Suprapubic skin (tissue), 4 donors: Measurements from ENCODE around the gene PMAIP1. TPM values are rescaled to one million over a fixed set of nuclear protein-coding genes. Genes with fewer than 3 reads are reported as not detected.
A peak's percentile ranks its signal among the peaks of the same experiment; 100 is the strongest.

Source experiments
- DNase-seq, 2 donors: peaks; one replicate each; pipeline ENCODE4 v3.0.0-alpha.2; 2019; ENCODE audit warnings: low spot score in 2 of 2
- H3K27ac ChIP-seq: fragments of 200-600 bp; sonication (generic); one replicate; pipeline ENCODE4 v1.5.1; 2019
- H3K27me3 ChIP-seq: fragments of 200-600 bp; sonication (generic); one replicate; pipeline ENCODE4 v1.5.1; 2019
- H3K36me3 ChIP-seq: fragments of 200-600 bp; sonication (generic); one replicate; pipeline ENCODE4 v1.5.1; 2019
- H3K4me1 ChIP-seq: fragments of 200-600 bp; sonication (generic); one replicate; pipeline ENCODE4 v1.5.1; 2019
- H3K4me3 ChIP-seq: fragments of 200-600 bp; sonication (generic); one replicate; pipeline ENCODE4 v1.5.1; 2019; ENCODE audit warnings: mild to moderate bottlenecking
- H3K9me3 ChIP-seq: fragments of 200-600 bp; sonication (generic); one replicate; pipeline ENCODE4 v1.5.1; 2019
- CTCF ChIP-seq, 2 donors: fragments of 200-600 bp in 1 of 2; fragments of 450-650 bp in 1 of 2; sonication (generic) in 1 of 2; IDR thresholded peaks; one replicate each; pipeline ENCODE4 v1.5.1; 2016 to 2019; ENCODE audit warnings: antibody characterized with exemption in 2 of 2, mild to moderate bottlenecking in 1 of 2, moderate library complexity in 1 of 2
- EP300 ChIP-seq: sonication (generic); formaldehyde crosslinking; IDR thresholded peaks from one replicate; pipeline ENCODE4 v1.6.1; 2017; ENCODE audit warnings: antibody characterized with exemption
- POLR2A ChIP-seq, 2 donors: fragments of 450-650 bp; IDR thresholded peaks; one replicate each; pipeline ENCODE4 v1.6.1; 2017; ENCODE audit warnings: antibody characterized with exemption in 2 of 2, mild to moderate bottlenecking in 2 of 2, moderate library complexity in 2 of 2
- POLR2AphosphoS5 ChIP-seq, 3 donors: sonication (generic); formaldehyde crosslinking; IDR thresholded peaks; one replicate each; pipeline ENCODE4 v1.6.1; 2017; ENCODE audit warnings: antibody characterized with exemption in 3 of 3
- WGBS: methylation state at CpG from one replicate; pipeline ENCODE4 v1.1.5; 2018; 5-methylcytosine and 5-hydroxymethylcytosine counted together
- total RNA-seq, 4 donors: library from RNA; depleted of rRNA; stranded (reverse); fragments of >200 nt; gene quantifications; one replicate each; pipeline ENCODE4 v1.1.0, GENCODE V29; 2016

PMAIP1 gene
- total RNA-seq, 4 donors from 2014 or later, result 18.5 to 27.3 (median 23.8) TPM

- 2% methylated on average over 23 of the region's 51 CpGs for WGBS
- Histone ChIP-seq H3K4me3 (peak overlapping the region; percentile 88), H3K27me3 (no peaks in the 10 kb centered on the region), H3K9me3 (no peaks in the 10 kb centered on the region), H3K4me1 (peaks cover 31% of the 10 kb centered on the region), H3K27ac (peak overlapping the region; percentile 92), H3K36me3 (no peaks in the 10 kb centered on the region)
- TF ChIP-seq POLR2AphosphoS5 (IDR thresholded peaks at IDR 0.05) (no peak), EP300 (no peak)
- peak in 1 of 2 donors; percentile 68 for DNase-seq
These were observed 679 bp downstream of the PMAIP1 start for GRCh38 chr18:59900222-59901128.

DNA sequence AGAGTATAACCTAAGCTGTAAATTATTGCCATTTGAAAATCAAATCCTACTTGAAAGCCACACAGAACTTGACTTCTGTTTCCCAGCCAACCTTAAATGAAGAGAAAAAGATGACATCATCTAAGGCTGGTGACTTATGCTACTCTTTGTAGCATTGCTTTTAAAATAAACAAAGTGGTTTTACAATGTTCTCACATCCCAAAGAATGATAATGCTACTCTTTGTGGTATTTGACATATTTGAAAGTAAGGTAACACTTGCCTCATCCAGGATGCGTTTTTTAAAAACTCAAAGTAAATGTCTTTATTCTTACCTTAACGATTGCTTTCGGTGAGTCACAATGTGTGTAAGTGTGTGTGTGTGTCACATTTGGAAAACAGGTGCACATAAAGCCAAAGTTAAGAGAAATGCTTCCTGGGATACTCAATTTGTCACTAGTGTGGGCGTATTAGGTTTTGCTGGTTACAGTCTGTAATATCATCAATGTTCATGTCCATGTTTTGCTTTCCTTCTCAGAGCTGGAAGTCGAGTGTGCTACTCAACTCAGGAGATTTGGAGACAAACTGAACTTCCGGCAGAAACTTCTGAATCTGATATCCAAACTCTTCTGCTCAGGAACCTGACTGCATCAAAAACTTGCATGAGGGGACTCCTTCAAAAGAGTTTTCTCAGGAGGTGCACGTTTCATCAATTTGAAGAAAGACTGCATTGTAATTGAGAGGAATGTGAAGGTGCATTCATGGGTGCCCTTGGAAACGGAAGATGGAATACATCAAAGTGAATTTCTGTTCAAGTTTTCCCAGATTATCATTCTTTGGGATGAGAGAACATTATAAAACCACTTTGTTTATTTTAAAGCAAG, 2.6 kb downstream of the PMAIP1 start:
- Histone ChIP-seq H3K9me3 (no peaks in the 10 kb centered on the region), H3K27ac (no peak overlapping the region), H3K27me3 (no peaks in the 10 kb centered on the region), H3K4me3 (no peak overlapping the region), H3K4me1 (peaks cover 31% of the 10 kb centered on the region), H3K36me3 (no peaks in the 10 kb centered on the region)
- TF ChIP-seq POLR2A (IDR thresholded peaks at IDR 0.05) (no peak), POLR2AphosphoS5 (IDR thresholded peaks at IDR 0.05) (no peak), EP300 (no peak), CTCF (IDR thresholded peaks at IDR 0.05) (no peak)
- WGBS, result 52% methylated on average over 8 of the region's 8 CpGs
- no peak for DNase-seq

DNA sequence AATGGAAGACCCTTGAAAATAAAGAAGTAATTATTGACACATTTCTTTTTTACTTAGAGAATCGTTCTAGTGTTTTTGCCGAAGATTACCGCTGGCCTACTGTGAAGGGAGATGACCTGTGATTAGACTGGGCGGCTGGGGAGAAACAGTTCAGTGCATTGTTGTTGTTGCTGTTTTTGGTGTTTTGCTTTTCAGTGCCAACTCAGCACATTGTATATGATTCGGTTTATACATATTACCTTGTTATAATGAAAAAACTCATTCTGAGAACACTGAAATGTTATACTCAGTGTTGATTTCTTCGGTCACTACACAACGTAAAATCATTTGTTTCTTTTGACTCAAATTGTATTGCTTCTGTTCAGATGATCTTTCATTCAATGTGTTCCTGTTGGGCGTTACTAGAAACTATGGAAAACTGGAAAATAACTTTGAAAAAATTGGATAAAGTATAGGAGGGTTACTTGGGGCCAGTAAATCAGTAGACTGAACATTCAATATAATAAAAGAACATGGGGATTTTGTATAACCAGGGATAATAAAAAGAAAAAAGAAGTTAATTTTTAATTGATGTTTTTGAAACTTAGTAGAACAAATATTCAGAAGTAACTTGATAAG, 3.3 kb downstream of the PMAIP1 start:
- 83% methylated on average over 8 of the region's 8 CpGs for WGBS
- no peaks in the 10 kb centered on the region for H3K36me3 ChIP-seq
- H3K4me3 ChIP-seq, result no peak overlapping the region
- peaks cover 31% of the 10 kb centered on the region for H3K4me1 ChIP-seq
- no peak for DNase-seq
- no peak overlapping the region for H3K27ac ChIP-seq
- no peaks in the 10 kb centered on the region for H3K9me3 ChIP-seq
- TF ChIP-seq POLR2AphosphoS5 (IDR thresholded peaks at IDR 0.05), result no peak
- no peak for TF ChIP-seq EP300
- TF ChIP-seq POLR2A (IDR thresholded peaks at IDR 0.05), result no peak
- TF ChIP-seq CTCF (IDR thresholded peaks at IDR 0.05), result no peak
- no peaks in the 10 kb centered on the region for H3K27me3 ChIP-seq

- TF ChIP-seq POLR2AphosphoS5 (IDR thresholded peaks at IDR 0.05) (no peak), POLR2A (IDR thresholded peaks at IDR 0.05) (no peak), CTCF (IDR thresholded peaks at IDR 0.05) (no peak), EP300 (no peak)
- Histone ChIP-seq H3K4me1 (peaks cover 33% of the 10 kb centered on the region), H3K9me3 (no peaks in the 10 kb centered on the region), H3K27me3 (peaks cover 4% of the 10 kb centered on the region), H3K36me3 (no peaks in the 10 kb centered on the region), H3K27ac (no peak overlapping the region), H3K4me3 (no peak overlapping the region)
- DNase-seq, result no peak
- WGBS, result 46% methylated on average over 1 of the region's 1 CpG
These were observed 4.3 kb downstream of the PMAIP1 start for GRCh38 chr18:59904011-59904601.

DNA sequence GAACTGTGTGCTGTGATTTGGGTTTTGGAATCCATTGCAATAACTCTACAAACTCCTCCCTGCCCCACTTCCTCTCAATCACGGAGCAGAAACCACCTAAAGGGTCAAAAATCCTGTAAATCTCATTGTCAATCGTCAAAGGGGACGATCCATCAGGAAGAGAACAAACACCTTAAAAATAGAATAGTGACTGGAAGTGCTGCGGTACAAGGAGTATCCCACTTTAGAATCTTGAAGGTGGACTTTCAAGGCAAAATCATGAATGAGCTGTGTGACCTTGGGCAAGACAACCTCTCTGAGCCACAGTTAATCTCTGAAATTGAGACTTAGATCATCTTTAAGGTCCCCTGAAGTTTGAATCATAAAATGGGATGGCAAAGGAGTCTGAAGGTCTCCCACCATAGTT, 5.9 kb downstream of the PMAIP1 start:
- Histone ChIP-seq H3K4me3 (no peak overlapping the region), H3K36me3 (no peaks in the 10 kb centered on the region), H3K9me3 (no peaks in the 10 kb centered on the region), H3K27ac (no peak overlapping the region), H3K4me1 (peaks cover 27% of the 10 kb centered on the region), H3K27me3 (peaks cover 4% of the 10 kb centered on the region)
- no peak for DNase-seq
- TF ChIP-seq CTCF (IDR thresholded peaks at IDR 0.05) (no peak), EP300 (no peak), POLR2AphosphoS5 (IDR thresholded peaks at IDR 0.05) (no peak), POLR2A (IDR thresholded peaks at IDR 0.05) (no peak)
- 77% methylated on average over 4 of the region's 4 CpGs for WGBS
